ENCODE results near the gene DGKD.

DGKD gene

DNA sequence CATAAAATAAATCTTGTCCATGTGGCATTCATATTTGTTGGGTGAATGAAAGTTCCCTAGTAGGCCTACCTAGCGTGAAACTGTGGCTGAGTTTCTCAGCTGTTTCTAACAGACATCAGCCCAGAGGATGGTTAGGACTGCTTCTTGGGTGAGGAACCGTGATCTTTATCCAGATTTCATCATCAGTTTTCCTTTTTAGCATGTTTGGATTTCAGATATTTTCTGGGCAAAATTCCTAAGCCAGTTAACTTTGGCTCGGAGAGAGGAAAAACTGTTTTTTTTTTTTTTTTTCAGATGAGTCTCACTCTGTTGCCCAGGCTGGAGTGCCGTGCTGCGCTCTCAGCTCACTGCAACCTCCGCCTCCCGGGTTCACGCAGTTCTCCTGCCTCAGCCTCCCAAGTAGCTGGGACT lies 53.5 kb downstream of the DGKD start:
- TF ChIP-seq, protein P1, sequence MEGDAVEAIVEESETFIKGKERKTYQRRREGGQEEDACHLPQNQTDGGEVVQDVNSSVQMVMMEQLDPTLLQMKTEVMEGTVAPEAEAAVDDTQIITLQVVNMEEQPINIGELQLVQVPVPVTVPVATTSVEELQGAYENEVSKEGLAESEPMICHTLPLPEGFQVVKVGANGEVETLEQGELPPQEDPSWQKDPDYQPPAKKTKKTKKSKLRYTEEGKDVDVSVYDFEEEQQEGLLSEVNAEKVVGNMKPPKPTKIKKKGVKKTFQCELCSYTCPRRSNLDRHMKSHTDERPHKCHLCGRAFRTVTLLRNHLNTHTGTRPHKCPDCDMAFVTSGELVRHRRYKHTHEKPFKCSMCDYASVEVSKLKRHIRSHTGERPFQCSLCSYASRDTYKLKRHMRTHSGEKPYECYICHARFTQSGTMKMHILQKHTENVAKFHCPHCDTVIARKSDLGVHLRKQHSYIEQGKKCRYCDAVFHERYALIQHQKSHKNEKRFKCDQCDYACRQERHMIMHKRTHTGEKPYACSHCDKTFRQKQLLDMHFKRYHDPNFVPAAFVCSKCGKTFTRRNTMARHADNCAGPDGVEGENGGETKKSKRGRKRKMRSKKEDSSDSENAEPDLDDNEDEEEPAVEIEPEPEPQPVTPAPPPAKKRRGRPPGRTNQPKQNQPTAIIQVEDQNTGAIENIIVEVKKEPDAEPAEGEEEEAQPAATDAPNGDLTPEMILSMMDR (IDR thresholded peaks at IDR 0.05; ENCODE audit: extremely low read depth, missing control alignments) = no peak

DNA sequence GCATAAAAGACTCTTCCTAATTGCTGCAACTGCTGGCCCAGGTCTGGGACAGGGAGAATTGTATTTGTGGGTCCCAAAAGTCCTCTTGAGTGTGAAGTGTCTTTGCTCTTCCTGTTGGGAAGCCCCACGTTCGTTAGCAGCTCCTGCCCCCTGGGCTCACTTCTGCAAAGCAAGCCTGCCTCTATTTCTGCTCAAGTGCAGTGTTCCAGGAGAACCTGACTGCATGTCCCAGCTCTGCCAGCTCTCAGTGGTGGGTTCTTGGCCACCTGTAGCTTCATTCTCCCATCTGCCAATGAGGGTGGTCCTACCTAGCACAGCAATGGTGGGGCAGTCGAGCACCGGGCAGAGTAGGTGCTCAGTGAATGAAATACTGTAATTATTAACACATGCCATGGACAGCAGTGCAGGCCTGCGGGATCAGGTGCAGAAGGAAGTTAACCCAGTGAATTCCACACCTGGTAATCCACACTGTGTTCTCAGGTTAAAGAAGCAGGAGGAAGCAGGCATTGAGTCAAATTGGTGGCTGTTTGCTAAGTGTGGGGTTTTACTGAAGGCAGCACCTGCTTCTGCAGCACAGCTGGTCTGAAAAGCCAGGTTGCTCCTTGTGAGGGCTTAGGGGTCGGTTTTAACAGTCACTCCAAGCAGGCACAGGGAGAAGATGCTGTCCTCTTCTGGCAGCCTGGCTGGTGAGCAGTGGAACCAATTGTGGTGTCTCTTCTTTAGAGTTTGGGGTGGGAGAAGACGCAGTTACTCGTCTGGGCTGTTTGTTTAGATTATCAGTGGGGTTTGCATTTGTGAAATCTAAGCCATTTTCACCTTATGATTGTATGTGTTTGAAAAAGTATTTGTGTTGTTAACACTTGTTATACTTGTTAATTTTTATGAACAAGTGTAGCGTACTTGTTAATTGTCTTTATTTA lies 54.3 kb downstream of the DGKD start:
- no peak for DNase-seq (ENCODE audit: low spot score)
- TF ChIP-seq, protein P1 (IDR thresholded peaks at IDR 0.05; ENCODE audit: extremely low read depth, missing control alignments) = no peak

More for the DNA sequence above, 53.5 kb downstream of the DGKD start:
- DNase-seq (ENCODE audit: low spot score) = no peak

DNA sequence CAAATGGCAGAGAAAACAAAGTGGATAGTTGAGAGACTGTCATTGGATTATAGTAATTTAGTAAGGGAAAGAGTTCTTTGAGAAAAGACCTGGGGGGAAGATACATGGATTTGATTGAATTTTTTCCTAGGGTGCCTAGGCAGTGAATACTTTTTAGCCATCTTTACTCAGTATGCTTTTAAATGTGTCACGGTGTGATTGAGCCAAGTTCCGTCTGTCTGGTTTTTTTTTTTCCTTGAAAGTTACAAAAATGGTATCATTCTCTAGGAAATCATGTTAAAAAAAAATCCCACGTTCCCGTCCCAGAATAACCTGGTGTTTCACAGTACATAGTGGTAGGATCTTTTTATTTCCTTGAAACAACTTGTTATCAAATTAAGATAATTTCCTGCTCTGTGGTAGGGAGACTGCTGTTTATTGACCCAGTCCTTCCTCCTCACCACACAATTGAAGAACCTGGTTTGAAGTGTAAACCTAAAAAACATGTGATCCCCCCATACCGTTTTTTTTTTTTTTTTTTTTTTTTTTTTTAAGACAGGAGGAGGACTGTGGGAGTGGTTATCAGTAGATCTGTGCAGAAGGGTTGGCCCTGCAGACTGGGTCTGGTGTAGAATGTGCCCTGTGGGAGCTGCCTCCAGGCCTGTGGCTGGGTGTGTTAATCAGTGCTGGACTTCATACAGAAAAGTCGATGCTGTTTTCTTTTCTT lies 55.1 kb downstream of the DGKD start:
- TF ChIP-seq, protein P1 (IDR thresholded peaks at IDR 0.05; ENCODE audit: extremely low read depth, missing control alignments) = no peak
- no peak for DNase-seq (ENCODE audit: low spot score)

DNA sequence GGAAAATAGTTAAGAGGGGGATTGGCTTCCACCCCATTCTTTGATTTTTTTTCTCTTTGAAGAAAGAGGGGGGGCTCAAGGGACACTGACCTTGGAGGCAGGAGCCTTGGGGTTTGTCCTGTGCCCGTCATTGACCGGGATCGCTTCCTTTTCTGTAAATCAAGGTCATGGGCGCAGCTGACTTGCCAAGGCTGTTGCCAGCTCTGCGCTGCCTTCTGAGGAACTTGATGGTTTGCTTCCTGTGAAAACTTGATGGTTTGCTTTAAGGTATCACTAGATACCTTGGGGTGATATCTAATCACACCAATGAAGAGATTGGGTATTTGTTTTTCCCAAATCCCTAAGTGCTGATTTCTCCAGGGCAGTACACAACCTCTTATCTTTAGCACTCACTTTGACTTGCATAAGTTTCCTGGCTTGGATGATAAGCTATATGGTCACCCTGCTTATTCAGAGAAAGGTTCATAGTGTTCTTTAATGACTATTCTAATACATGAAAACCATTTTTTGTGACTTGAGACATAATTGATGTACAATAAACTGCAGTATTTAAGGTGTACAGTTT lies 56.0 kb downstream of the DGKD start:
- DNase-seq (ENCODE audit: low spot score) = no peak
- TF ChIP-seq, protein P1 (IDR thresholded peaks at IDR 0.05; ENCODE audit: extremely low read depth, missing control alignments) = no peak

DNA sequence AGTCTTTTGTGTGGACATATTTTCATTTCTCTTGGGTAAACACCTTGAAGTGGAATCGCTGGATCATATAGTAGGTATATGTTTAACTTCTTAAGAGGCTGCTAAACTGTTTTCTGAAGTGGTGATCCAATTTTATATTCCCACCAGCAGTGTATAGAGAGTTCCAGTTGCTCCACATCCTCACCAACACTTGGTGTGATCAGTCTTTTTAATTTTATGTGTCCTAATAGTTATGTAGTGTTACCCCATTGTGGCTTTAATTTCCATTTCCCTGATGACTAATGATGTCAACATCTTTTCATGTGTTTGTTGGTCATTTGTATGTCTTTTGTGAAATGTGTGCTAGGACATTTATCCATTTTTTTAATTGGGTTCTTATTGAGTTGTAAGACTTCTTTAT lies 56.9 kb downstream of the DGKD start:
- no peak for DNase-seq (ENCODE audit: low spot score)
- TF ChIP-seq, protein P1 (IDR thresholded peaks at IDR 0.05; ENCODE audit: extremely low read depth, missing control alignments) = no peak

DNA sequence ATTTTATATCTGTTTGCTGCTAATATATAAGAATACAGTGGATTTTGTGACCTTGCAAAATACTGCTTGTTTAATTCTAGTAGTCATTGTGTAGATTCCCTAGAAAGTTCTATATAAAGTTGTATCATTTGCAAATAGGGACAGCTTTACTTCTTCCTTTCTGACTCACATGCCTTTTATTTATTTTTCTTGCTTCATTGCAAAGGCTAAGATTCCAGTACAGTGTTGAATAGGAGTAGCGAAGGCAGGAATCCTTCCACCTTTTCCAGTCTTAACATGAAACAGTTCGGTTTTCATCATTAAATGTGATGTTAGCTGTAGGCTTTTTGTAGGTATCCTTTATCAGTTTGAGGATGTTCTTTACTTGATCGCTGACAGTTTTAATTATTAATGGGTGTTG lies 58.1 kb downstream of the DGKD start:
- no peak for DNase-seq (ENCODE audit: low spot score)
- TF ChIP-seq, protein P1 (IDR thresholded peaks at IDR 0.05; ENCODE audit: extremely low read depth, missing control alignments) = no peak

DNA sequence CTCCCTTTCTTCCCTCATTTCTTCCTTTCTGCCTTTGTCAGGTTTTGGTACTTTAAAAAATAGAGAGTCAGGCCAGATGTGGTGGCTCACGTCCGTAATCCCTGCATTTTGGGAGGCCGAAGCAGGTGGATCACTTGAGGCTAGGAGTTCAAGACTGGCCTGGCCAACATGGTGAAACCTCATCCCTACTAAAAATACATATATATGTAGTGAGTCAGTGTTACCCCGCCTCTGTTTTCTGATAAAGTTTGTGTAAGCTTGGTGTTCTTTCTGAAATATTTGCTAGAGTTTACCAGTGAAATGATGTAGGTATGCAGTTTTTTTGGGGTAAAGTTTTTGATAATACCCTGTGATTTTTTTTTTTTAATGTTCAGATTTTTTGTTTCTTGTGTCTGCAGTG lies 58.8 kb downstream of the DGKD start:
- TF ChIP-seq, protein P1 (IDR thresholded peaks at IDR 0.05; ENCODE audit: extremely low read depth, missing control alignments) = no peak
- no peak for DNase-seq (ENCODE audit: low spot score)

All from GM20000 (cell line).